Activated CD8-positive, alpha-beta memory T cell treated with anti-CD3 and anti-CD28 coated beads, Interleukin-2, amount 50 U/mL, for 1 hour (primary cell): Measurements from ENCODE around the gene GNAS.
"Not testable (repeated sequence)": the region's sequence is repeated elsewhere in the genome, so short reads cannot be mapped to it uniquely, and the experiment has no call there.

Source experiments
- DNase-seq: peaks from one replicate; pipeline ENCODE4 v3.0.0-alpha.2; 2020; ENCODE audit errors: extremely low read depth

Gene GNAS

DNA sequence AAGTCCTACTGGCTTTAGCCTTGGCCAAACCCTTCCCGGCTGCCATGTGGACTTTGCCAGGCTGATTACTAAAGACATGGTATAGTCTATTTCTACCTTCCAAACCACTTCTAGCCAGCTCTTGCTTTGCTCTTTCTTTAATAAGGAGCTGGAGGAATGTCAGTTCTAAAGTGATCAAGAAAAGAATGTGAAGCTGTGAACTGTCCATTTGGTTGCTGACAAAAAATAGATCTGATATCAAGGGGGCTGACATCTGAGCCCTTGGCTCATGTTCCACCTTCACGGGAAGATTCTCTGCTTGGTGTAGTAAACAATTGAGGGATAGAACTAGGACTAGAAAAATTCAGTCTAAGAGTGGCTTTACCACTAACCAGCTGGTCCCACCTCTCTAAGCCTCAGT lies 24.4 kb upstream of the GNAS start:
- DNase-seq: no peak

DNA sequence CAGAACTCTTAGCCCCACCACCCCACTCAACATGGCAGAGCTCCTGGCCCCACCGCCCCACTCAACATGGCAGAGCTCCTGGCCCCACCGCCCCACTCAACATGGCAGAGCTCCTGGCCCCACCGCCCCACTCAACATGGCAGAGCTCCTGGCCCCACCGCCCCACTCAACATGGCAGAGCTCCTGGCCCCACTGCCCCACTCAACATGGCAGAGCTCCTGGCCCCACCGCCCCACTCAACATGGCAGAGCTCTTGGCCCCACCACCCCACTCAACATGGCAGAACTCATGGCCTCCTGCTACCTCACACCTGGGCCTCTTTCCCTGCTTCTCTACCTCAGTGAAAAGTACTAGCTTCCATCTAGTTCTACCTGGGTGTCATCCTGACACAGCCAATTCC lies 23.7 kb upstream of the GNAS start:
- DNase-seq: not testable (repeated sequence)

DNA sequence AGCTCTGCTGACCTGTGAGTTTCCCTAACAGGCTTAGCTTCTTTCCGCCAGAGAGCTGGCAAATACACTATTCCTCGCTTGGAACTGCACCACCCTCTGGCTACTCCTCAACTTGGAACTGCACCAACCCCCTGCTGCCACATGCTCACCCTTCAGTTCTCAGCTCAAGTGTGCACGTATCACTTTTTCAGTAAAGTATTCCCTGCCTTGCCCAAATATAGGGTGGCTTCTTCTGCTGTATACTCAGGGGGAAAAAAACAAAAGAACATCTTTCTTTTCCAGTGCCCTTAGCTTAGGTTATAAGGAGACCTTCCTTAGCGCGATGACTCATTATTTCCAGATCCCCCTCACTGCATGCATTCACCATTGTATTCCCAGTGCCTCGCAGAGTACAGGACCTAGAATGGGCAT lies 23.0 kb upstream of the GNAS start:
- no peak for DNase-seq

DNA sequence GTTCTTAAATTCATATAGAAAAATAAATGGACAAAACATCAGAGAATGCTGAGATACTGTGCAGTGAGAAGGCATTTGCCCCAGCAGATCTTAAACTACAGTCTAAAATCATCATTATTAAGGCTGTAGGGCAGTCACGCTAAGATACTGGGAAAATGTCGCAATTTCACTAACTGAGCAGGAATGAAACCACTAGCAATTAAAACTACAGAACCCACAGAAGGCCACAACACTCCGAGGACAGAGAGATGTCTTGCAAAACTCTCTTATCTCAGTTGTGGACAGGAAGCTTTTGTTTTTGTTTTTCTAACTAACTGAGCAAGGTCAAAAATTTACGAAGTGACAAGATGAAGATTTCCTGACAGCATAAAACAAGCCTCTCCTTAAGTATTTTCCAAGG lies 20.1 kb upstream of the GNAS start:
- no peak for DNase-seq

DNA sequence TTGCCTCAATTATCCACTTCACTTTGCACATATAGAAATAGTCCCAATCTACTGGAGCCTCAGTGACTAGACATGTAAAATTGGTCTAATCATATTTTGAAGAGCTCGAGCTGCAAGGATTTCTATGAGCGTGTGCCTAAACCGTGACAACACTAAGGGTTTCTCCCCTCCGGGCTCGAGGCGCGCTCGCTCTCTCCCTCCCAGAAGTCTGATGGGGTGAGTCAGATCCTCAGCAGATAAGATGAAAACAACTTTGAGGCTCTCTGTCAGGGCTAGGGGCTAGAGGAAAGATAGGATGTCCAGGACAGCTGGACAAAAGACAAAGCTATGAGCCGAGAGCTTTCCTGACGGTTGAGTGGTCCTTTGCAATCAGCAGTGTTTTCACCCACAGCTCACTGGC lies 18.6 kb upstream of the GNAS start:
- DNase-seq: no peak

DNA sequence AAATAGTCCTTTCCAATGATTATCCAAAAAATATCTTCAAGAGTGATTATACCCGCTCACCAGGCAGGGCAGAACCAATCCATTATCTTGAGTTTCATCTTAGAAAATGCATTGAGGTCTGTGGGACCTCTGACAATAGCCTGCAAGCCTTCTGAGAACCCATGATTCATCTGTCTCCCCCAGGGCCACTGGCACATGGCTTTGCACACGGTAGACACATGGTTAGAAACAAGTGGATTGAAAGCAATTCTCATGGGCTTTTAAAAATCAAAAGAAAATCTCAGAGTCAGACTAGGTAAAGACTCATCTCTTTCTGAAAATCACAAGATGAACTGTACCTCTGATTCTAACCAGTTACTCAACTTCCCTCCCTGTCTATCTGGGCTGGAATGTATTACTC lies 17.3 kb upstream of the GNAS start:
- no peak for DNase-seq

DNA sequence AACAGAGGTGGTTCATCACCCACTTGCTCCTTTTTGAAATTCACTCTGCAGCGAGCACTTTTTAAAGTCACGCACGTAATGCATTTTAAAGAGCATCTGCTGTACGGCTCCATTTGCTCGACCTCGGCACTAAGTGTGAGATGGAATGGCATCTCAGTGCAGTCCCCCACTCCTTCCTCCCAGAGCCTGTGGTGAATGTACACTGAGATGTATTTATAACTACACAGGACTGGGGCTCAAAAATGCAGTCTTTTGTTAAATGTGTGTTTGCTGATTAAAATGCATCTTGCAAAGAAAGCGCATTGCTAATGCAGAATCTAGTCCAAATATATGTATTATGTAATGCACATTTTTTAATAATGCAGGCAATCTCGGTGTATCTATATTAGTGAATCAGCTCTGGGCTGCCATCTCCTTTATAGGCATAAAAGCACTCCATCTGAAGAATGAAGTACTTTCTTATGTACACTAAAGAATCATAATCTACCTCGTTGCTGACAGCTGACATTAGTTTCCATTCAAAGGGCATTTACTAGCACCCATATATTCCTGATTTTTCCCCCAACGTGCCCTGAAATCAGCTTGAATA lies 15.8 kb upstream of the GNAS start:
- DNase-seq: no peak

DNA sequence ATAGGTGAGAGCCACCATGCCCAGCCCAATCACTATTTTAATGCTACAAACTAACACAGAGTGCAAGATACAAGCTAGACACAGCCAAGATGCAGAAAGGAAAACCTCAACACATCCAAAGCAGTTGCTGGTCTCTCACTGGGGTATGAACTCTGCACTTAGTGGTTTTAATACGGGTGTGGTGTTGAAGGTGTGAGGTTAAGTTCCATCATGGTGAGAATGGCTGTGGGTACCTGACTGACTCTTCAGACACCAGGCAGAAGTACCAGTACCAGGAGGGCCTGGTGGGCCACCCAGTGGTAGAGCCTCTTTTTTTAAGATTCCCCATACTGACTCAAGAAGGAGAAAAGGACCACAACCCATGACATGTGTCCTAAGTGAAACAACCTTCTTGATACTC lies 14.8 kb upstream of the GNAS start:
- DNase-seq: no peak

DNA sequence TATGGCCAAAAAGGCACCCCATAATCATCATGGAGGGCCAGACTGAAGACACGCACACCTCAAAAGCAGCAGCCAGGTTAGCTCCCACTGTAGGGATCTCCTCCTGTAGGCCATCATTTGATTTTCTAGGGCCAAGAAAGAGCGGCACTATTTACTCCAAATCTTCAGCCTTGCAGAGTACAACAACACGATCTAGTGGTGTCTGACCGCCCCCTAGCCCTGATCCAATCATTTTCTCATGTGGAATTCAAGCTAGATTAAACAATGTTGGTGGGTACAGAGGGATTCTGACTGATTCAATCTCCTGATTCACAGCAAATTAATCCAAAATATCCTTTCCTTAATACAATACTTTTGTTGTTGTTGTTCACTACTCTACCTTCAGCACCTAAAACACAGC lies 14.3 kb upstream of the GNAS start:
- no peak for DNase-seq

DNA sequence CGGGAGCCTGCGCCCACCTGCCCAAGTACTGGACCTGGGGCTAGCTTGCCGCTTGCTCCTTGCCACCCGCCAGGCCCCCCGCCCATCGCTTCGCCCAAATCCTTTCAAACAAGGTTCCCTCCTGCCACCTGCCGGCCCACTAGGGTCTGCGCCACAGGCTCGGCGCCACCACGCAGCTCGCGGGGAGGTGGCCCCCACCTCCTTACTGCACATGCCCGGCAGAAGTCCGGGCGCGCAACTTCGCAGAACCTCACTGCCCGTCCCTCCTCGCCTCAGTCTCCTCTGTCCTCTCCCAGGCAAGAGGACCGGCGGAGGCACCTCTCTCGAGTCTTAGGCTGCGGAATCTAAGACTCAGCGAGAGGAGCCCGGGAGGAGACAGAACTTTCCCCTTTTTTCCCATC lies 13.0 kb upstream of the GNAS start:
- no peak for DNase-seq

DNA sequence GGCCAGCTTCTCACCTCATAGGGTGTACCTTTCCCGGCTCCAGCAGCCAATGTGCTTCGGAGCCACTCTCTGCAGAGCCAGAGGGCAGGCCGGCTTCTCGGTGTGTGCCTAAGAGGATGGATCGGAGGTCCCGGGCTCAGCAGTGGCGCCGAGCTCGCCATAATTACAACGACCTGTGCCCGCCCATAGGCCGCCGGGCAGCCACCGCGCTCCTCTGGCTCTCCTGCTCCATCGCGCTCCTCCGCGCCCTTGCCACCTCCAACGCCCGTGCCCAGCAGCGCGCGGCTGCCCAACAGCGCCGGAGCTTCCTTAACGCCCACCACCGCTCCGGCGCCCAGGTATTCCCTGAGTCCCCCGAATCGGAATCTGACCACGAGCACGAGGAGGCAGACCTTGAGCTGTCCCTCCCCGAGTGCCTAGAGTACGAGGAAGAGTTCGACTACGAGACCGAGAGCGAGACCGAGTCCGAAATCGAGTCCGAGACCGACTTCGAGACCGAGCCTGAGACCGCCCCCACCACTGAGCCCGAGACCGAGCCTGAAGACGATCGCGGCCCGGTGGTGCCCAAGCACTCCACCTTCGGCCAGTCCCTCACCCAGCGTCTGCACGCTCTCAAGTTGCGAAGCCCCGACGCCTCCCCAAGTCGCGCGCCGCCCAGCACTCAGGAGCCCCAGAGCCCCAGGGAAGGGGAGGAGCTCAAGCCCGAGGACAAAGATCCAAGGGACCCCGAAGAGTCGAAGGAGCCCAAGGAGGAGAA lies 12.3 kb upstream of the GNAS start:
- DNase-seq: no peak

DNA sequence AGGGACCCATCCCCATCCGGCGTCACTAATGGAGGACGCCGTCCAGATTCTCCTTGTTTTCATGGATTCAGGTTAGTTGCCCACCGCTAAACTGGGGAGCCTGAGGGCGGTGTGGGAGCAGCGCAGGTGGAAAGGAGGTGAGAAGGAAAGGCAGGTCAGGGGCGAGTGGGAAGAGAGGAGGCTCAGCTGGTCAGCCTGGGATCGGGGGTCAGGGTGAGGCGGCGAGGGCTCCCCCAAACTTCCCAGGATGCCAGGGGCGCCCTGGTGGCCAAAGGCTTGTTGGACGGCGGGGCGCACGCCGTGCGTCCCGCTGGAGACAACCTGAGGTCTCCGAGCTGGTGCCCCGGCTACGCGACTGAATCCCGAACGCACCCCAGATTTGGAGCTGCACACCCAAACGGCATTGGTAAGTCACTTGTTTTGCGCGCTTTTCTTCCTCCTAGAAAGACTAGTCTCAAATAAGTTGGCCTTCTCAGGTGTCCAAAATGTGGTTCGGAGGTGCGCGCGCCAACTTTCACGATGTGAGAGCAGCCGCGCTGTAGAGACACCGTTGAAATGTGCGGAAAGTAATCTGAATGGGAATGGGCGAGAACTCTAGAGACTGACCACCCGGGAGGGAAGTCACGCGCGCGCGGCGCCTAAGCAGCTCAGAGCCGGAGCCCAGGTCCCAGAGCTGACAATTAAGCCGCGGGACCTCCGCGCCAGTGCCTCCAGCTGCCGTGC lies 11.5 kb upstream of the GNAS start:
- DNase-seq: no peak

DNA sequence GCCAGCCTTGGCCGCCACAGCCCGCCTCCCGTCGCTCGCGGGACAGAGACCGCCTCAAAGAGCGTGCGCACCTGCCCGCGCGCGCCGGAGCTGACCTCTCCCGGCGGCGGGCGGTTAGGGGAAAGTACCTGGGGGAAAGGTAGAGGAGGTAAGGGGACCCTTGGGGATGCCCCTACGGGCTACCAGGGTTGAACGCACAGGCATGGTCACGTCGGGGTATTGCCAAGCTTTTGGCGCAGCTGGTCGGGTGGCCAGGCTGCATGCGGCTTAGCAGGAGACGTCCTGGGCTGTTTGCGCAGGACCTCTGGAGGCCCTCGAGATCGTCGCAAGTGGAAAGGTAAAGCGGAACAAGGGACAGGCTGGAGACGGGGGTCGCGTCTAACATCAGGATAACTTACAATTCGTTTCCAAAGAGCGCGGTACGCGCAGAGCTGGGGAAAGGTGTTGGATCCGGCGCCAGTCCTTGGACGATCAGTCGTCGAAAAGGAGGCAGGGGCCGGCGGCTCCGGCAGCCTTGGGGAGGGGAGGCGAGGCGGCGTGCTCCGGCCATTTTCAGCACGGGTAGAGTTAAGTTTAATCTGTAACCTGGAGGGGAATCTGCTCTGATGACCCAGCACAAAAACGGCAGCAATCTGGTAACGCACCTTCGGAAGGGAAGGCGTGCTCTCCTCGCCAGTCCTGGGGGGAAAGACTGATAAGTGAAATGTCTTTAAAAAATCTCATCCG lies 10.8 kb upstream of the GNAS start:
- DNase-seq: no peak

DNA sequence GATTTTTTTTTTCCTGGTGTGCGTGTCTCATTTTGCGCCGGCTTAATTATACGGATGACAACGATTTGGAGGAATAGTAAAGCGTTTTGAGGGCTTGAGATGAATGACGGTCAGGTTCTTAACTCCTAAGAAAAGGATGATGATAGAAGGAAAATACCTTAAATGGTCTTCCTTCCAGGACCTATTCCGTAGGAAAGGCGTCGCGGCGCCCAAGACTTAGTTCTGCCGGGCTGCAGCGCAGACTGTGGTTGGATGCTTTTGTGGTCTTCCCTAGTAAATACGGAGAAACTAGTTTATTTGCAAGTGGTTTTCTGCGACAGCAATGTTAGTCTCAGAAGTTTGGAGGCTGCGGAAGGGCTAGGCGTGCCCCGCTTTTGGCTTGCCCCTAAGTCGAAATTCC lies 10.2 kb upstream of the GNAS start:
- no peak for DNase-seq

DNA sequence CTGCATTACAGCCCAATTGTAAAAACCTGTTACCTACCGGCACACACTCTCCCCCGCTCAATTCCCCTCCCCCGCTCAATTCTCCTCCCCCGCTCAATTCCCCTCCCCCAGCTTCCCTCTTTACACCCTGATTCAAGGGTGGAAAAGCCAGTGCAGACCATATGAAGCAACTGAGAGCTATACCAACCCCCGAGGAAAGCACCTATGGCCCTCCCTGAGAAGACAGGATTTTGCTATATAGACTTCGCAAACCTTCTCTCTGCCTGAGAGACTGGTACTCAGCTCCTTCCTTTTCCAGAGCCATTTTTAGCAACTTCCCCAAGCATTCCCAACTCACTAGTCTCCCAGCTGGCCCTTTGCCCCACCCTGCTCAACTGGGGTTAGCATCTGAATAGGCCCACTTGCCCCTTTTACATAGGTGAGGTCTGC lies 9.4 kb upstream of the GNAS start:
- no peak for DNase-seq

DNA sequence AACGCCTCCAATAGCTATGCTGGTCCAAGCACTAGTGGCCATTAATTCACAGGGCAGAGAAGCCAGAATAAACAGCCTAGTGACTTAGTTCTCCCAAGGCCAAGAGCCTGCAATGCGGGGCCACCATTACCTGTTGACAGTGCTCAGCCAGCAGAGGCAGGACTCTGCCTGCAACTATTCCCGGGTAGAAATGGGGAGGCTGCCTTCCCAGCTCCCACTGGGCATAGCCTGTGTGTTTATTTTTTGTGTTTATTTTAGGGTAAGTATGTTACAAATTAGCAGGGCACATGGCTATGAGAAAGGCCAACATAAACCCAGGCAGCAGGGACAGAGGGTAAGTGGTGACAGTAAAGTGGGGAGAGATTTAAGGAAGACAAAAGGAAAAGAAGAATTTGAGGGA lies 6.8 kb upstream of the GNAS start:
- no peak for DNase-seq

DNA sequence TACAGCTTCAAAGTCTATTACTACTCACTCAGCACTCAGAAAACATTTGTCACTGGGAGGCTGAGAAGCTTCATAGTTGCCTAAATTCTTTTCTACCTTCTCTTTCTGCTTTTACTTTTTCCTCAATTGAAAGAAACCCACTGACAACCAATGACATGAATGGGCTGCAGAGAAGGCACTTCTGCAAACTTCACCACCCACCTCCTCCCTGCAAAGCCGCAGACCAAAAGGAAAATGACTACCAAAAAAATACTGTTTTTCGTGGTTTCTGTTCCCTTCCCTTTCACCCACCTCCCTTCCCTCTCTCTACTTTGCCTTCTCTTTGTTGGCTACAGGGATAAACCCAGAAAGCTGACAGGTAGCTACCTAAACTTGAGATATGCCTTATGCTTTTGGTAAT lies 5.1 kb upstream of the GNAS start:
- no peak for DNase-seq

DNA sequence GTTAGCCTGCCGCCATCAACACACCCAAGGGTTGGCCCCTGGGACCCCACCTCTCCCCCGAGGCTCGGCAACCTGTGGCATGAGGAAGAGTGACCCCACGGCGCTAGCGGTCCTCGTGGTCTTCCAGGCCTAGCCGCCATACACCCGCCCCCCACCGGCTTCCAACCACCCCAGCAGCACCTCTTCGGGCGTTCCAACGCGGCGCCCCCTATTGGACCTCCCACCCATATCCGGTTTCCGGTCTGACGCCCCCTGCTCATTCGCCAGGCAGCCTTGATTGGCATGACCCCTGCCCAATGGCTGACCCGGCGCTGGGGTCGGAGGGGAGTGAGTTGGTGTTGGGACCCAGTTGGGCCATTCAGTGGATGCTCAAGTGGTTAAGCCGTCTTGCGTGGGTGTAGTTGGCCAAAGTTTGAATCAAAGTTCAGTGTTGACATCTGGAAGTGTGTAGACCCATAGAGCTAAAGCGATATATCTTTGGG lies 1.8 kb upstream of the GNAS start, which contains the start of gene GNAS-AS1:
Gene GNAS-AS1 (minus strand): TSS at position 210 of the 482 bp plus-strand sequence.
- DNase-seq: peak; percentile 55

DNA sequence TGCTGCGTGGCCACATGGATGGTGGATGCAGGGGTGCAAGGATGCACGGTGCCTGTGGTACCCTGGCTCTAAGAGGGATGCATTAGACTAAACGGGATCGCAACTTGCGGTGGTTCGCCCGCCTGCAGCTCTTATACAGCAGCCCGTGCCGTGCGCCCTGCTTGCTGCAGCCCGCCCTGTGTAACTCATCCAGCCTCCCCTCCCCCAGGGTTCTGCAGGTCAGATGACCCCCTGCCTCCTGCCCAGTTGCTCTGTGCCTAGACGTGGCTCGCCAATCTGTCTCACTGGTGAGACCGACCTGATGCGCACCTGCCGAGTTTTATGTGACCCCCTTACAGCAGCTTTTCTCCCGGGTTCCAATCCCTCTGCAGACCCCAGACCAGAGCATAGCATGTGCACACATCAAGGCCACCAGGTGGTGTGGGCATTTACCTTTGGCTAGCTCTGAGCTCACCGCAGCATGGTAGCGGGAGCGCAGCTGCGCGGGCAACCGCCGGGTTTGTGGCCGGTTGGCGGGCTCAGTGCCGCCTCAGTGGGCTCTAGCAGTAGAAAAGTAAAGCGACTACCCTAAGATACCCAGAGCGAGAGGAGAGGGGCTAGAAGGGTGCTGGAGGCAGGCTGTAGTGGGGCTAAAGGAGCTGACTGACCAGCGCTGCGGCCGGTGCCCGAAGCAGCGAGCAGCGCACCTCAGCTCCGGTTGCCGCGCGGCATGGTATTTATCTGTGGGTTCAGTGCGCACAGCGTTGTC lies 1.1 kb upstream of the GNAS start:
- no peak for DNase-seq

DNA sequence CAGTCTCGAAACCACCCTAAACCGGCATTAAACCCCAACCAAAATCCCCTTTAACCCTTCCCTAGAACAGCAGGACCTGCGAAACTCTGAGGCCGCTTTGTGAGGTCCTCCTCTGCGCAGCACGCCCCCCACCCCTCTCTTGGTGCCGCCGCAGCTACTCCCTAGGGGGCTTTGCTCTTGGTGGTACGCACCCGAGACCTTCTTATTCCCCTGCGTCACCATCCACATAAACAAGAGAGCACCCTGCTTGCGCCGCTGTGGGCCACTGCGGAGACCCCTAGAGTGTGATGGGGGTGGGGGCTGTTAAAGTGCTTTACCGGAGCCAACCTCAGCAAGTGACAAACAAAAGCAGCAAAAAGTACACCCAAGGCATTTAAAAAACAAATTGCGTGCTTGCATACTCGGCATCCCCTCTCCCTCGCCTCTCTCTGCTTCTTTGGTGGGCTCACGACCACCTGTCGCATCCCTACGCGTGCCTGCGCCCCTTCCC lies 502 bp upstream of the GNAS start:
- no peak for DNase-seq

DNA sequence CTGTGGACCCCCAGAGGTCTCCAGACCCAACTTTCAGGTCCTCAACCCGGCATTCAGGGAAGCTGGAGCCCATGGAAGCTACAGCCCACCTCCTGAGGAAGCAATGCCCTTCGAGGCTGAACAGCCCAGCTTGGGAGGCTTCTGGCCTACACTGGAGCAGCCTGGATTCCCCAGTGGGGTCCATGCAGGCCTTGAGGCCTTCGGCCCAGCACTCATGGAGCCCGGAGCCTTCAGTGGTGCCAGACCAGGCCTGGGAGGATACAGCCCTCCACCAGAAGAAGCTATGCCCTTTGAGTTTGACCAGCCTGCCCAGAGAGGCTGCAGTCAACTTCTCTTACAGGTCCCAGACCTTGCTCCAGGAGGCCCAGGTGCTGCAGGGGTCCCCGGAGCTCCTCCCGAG lies 950 bp downstream of the GNAS start:
- DNase-seq: no peak
